Measurements from ENCODE around the gene CACNA1S. TPM values are rescaled to one million over a fixed set of nuclear protein-coding genes. Genes with fewer than 3 reads are reported as not detected.
A peak's percentile ranks its signal among the peaks of the same experiment; 100 is the strongest.

The CACNA1S gene
- polyA plus RNA-seq, 4 donors = 0.32 to 0.57 (median 0.46) TPM

- no peak for DNase-seq (ENCODE audit: low read depth in 4 of 4, low spot score in 2 of 4)
Measured at GRCh38 chr1:201119206-201120197, 7.3 kb upstream of the CACNA1S start.

GRCh38 chr1:201116091-201116490, 3.9 kb upstream of the CACNA1S start:
- DNase-seq (ENCODE audit: low read depth in 4 of 4, low spot score in 2 of 4) = no peak

GRCh38 chr1:201115390-201115937, 3.2 kb upstream of the CACNA1S start:
- DNase-seq (ENCODE audit: low read depth in 4 of 4, low spot score in 2 of 4) = no peak

GRCh38 chr1:201114245-201115131, 2.3 kb upstream of the CACNA1S start:
- DNase-seq (ENCODE audit: low read depth in 4 of 4, low spot score in 2 of 4) = peak; percentile 75 to 91 (median 88)

GRCh38 chr1:201113451-201114244, 1.4 kb upstream of the CACNA1S start:
- no peak for DNase-seq (ENCODE audit: low read depth in 4 of 4, low spot score in 2 of 4)

GRCh38 chr1:201112926-201113325, 700 bp upstream of the CACNA1S start:
- DNase-seq (ENCODE audit: low read depth in 4 of 4, low spot score in 2 of 4) = no peak

GRCh38 chr1:201111672-201112071, 554 bp downstream of the CACNA1S start:
- DNase-seq (ENCODE audit: low read depth in 4 of 4, low spot score in 2 of 4) = no peak

- no peak for DNase-seq (ENCODE audit: low read depth in 4 of 4, low spot score in 2 of 4)
Measured at GRCh38 chr1:201111156-201111555, 1.1 kb downstream of the CACNA1S start.

GRCh38 chr1:201110616-201111015, 1.6 kb downstream of the CACNA1S start:
- DNase-seq (ENCODE audit: low read depth in 4 of 4, low spot score in 2 of 4) = no peak

GRCh38 chr1:201110138-201110537, 2.1 kb downstream of the CACNA1S start:
- DNase-seq (ENCODE audit: low read depth in 4 of 4, low spot score in 2 of 4) = no peak

- DNase-seq (ENCODE audit: low read depth in 4 of 4, low spot score in 2 of 4) = no peak
Measured at GRCh38 chr1:201109651-201110050, 2.6 kb downstream of the CACNA1S start.

- no peak for DNase-seq (ENCODE audit: low read depth in 4 of 4, low spot score in 2 of 4)
Measured at GRCh38 chr1:201108614-201109013, 3.6 kb downstream of the CACNA1S start.

- no peak for DNase-seq (ENCODE audit: low read depth in 4 of 4, low spot score in 2 of 4)
Measured at GRCh38 chr1:201105688-201106087, 6.5 kb downstream of the CACNA1S start.

- no peak for DNase-seq (ENCODE audit: low read depth in 4 of 4, low spot score in 2 of 4)
Measured at GRCh38 chr1:201104141-201104540, 8.1 kb downstream of the CACNA1S start.

GRCh38 chr1:201103666-201104065, 8.6 kb downstream of the CACNA1S start:
- no peak for DNase-seq (ENCODE audit: low read depth in 4 of 4, low spot score in 2 of 4)

- DNase-seq (ENCODE audit: low read depth in 4 of 4, low spot score in 2 of 4) = no peak
Measured at GRCh38 chr1:201100169-201100930, 11.9 kb downstream of the CACNA1S start.

GRCh38 chr1:201098992-201099677, 13.1 kb downstream of the CACNA1S start:
- no peak for DNase-seq (ENCODE audit: low read depth in 4 of 4, low spot score in 2 of 4)

- no peak for DNase-seq (ENCODE audit: low read depth in 4 of 4, low spot score in 2 of 4)
Measured at GRCh38 chr1:201096977-201097856, 15.0 kb downstream of the CACNA1S start.

All from left renal cortex interstitium (tissue), 4 donors.